Measurements from ENCODE around the gene SELL. TPM values are rescaled to one million over a fixed set of nuclear protein-coding genes. Genes with fewer than 3 reads are reported as not detected.
A peak's percentile ranks its signal among the peaks of the same experiment; 100 is the strongest.
"Not testable (repeated sequence)": the region's sequence is repeated elsewhere in the genome, so short reads cannot be mapped to it uniquely, and the experiment has no call there.

SELL gene
- total RNA-seq, 2 experiments from 2014 or later = 103 to 110 TPM

- intact Hi-C loops (cut with micrococcal nuclease) = loop anchor here (1.0 kb wide), 2 partner anchors 13 to 25 kb away; no protein-coding TSS in a partner anchor
- CTCF ChIA-PET, H3K9me3 Mint-ChIP-seq, H3K27me3 Mint-ChIP-seq, DNase-seq, POLR2A ChIA-PET, H3K36me3 Mint-ChIP-seq: not testable (repeated sequence)
- peak overlapping the region; percentile 92 for H3K27ac Mint-ChIP-seq
- H3K4me1 Mint-ChIP-seq (ENCODE audit: low read depth) = peaks cover 51% of the 10 kb centered on the region
- H3K4me3 Mint-ChIP-seq = peak overlapping the region; percentile 56
These were observed 44.2 kb downstream of the SELL start for GRCh38 chr1:169667227-169667639.

- H3K27ac Mint-ChIP-seq; CTCF ChIA-PET; POLR2A ChIA-PET; H3K36me3 Mint-ChIP-seq; H3K27me3 Mint-ChIP-seq; intact Hi-C loops (cut with micrococcal nuclease); H3K9me3 Mint-ChIP-seq; DNase-seq: not testable (repeated sequence)
- peak overlapping the region; percentile 28 for H3K4me3 Mint-ChIP-seq
- peaks cover 52% of the 10 kb centered on the region for H3K4me1 Mint-ChIP-seq (ENCODE audit: low read depth)
These were observed 48.7 kb downstream of the SELL start for GRCh38 chr1:169662680-169663079.

DNA sequence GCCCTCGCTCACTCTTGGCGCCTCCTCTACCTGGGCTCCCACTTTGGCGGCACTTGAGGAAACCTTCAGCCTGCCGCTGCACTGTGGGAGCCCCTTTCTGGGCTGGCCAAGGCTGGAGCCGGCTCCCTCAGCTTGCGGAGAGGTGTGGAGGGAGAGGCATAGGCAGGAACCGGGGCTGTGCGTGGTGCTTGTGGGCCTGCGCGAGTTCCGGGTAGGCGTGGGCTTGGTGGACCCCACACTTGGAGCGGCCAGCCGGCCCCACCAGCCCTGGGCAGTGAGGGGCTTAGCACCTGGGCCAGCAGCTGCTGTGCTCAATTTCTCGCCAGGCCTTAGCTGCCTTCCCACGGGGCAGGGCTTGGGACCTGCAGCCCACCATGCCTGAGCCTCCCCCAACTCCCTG lies 50.4 kb downstream of the SELL start:
- H3K4me1 Mint-ChIP-seq (ENCODE audit: low read depth) = peaks cover 56% of the 10 kb centered on the region
- CTCF ChIA-PET; H3K27me3 Mint-ChIP-seq; H3K9me3 Mint-ChIP-seq; intact Hi-C loops (cut with micrococcal nuclease); H3K36me3 Mint-ChIP-seq; H3K27ac Mint-ChIP-seq; H3K4me3 Mint-ChIP-seq; POLR2A ChIA-PET; DNase-seq: not testable (repeated sequence)

GRCh38 chr1:169658777-169659176 lies 52.6 kb downstream of the SELL start:
- CTCF ChIA-PET = interaction anchor here (3.0 kb wide), 1 partner anchor 57 kb away, joined by 12 read pairs; no protein-coding TSS in a partner anchor
- POLR2A ChIA-PET, H3K36me3 Mint-ChIP-seq, H3K27me3 Mint-ChIP-seq, H3K9me3 Mint-ChIP-seq, DNase-seq, H3K4me3 Mint-ChIP-seq: not testable (repeated sequence)
- intact Hi-C loops (cut with micrococcal nuclease) = loop anchor here (5.0 kb wide), 1 partner anchor 49 kb away; no protein-coding TSS in a partner anchor
- H3K4me1 Mint-ChIP-seq (ENCODE audit: low read depth) = peaks cover 72% of the 10 kb centered on the region
- H3K27ac Mint-ChIP-seq = peak overlapping the region; percentile 9

GRCh38 chr1:169653873-169654272 lies 57.5 kb downstream of the SELL start:
- Mint-ChIP-seq H3K27ac (no peak overlapping the region), H3K4me1 (ENCODE audit: low read depth) (peaks cover 66% of the 10 kb centered on the region), H3K36me3 (peaks cover under 1% of the 10 kb centered on the region), H3K27me3 (no peaks in the 10 kb centered on the region), H3K4me3 (no peak overlapping the region), H3K9me3 (no peaks in the 10 kb centered on the region)
- DNase-seq = no peak
- ChIA-PET POLR2A (no interaction called here), CTCF (no interaction called here)
- intact Hi-C loops (cut with micrococcal nuclease) = no loop called here

DNA sequence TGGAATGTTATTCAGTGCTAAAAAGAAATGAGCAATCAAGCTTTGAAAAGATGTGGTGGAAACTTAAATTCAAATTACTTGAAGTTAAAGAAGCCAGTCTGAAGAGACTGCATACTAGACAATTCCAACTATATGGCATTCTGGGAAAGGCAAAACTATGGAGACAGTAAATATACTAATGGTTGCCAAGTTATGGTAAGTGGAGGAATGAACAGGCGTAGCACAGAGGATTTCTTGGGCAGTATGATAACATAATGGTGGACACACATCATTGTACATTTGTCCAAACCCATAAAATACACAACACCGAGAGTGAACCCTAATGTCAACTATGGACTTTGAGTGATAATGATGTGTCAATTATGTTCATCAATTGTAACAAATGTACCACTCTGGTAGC lies 60.4 kb downstream of the SELL start:
- Mint-ChIP-seq H3K27me3 (no peaks in the 10 kb centered on the region), H3K4me1 (ENCODE audit: low read depth) (peaks cover 55% of the 10 kb centered on the region), H3K9me3 (no peaks in the 10 kb centered on the region), H3K36me3 (peaks cover 1% of the 10 kb centered on the region), H3K27ac (no peak overlapping the region), H3K4me3 (no peak overlapping the region)
- POLR2A ChIA-PET = no interaction called here
- DNase-seq = no peak
- intact Hi-C loops (cut with micrococcal nuclease) = no loop called here
- CTCF ChIA-PET = interaction anchor here (1.7 kb wide), 1 partner anchor 61 kb away, joined by 6 read pairs; no protein-coding TSS in a partner anchor

GRCh38 chr1:169650551-169650950 lies 60.9 kb downstream of the SELL start:
- intact Hi-C loops (cut with micrococcal nuclease) = no loop called here
- H3K27me3 Mint-ChIP-seq = no peaks in the 10 kb centered on the region
- no peak overlapping the region for H3K27ac Mint-ChIP-seq
- ChIA-PET POLR2A (no interaction called here), CTCF (interaction anchor here (1.7 kb wide), 1 partner anchor 61 kb away, joined by 6 read pairs; no protein-coding TSS in a partner anchor)
- H3K9me3 Mint-ChIP-seq = no peaks in the 10 kb centered on the region
- H3K4me1 Mint-ChIP-seq (ENCODE audit: low read depth) = peaks cover 50% of the 10 kb centered on the region
- H3K36me3 Mint-ChIP-seq = peaks cover 1% of the 10 kb centered on the region
- no peak overlapping the region for H3K4me3 Mint-ChIP-seq
- DNase-seq = no peak

- Mint-ChIP-seq H3K27me3 (no peaks in the 10 kb centered on the region), H3K27ac (peak overlapping the region; percentile 84), H3K4me1 (ENCODE audit: low read depth) (peaks cover 42% of the 10 kb centered on the region), H3K4me3 (no peak overlapping the region), H3K36me3 (peaks cover 1% of the 10 kb centered on the region), H3K9me3 (no peaks in the 10 kb centered on the region)
- DNase-seq = no peak
- ChIA-PET CTCF (no interaction called here), POLR2A (no interaction called here)
- intact Hi-C loops (cut with micrococcal nuclease) = no loop called here
These were observed 62.7 kb downstream of the SELL start for GRCh38 chr1:169648709-169649108.

- H3K4me1 Mint-ChIP-seq (ENCODE audit: low read depth) = peaks cover 39% of the 10 kb centered on the region
- CTCF ChIA-PET = no interaction called here
- H3K27me3 Mint-ChIP-seq = no peaks in the 10 kb centered on the region
- H3K9me3 Mint-ChIP-seq = no peaks in the 10 kb centered on the region
- peak overlapping the region; percentile 5 for H3K4me3 Mint-ChIP-seq
- POLR2A ChIA-PET = no interaction called here
- intact Hi-C loops (cut with micrococcal nuclease) = no loop called here
- peaks cover 3% of the 10 kb centered on the region for H3K36me3 Mint-ChIP-seq
- DNase-seq = no peak
- peak overlapping the region; percentile 84 for H3K27ac Mint-ChIP-seq
These were observed 63.2 kb downstream of the SELL start for GRCh38 chr1:169648187-169648586.

GRCh38 chr1:169647512-169647911 lies 63.9 kb downstream of the SELL start:
- CTCF ChIA-PET = interaction anchor here (0.8 kb wide), 1 partner anchor 46 kb away, joined by 3 read pairs; no protein-coding TSS in a partner anchor
- DNase-seq = no peak
- intact Hi-C loops (cut with micrococcal nuclease) = no loop called here
- Mint-ChIP-seq H3K27me3 (no peaks in the 10 kb centered on the region), H3K36me3 (peaks cover 3% of the 10 kb centered on the region), H3K9me3 (no peaks in the 10 kb centered on the region), H3K4me1 (ENCODE audit: low read depth) (peaks cover 39% of the 10 kb centered on the region), H3K4me3 (no peak overlapping the region), H3K27ac (peak overlapping the region; percentile 84)
- POLR2A ChIA-PET = no interaction called here

GRCh38 chr1:169644297-169644696 lies 67.1 kb downstream of the SELL start:
- Mint-ChIP-seq H3K27ac (no peak overlapping the region), H3K36me3 (peaks cover 3% of the 10 kb centered on the region), H3K27me3 (no peaks in the 10 kb centered on the region), H3K4me3 (no peak overlapping the region), H3K9me3 (no peaks in the 10 kb centered on the region), H3K4me1 (ENCODE audit: low read depth) (peaks cover 29% of the 10 kb centered on the region)
- ChIA-PET CTCF (interaction anchor here (1.2 kb wide), 1 partner anchor 83 kb away, joined by 4 read pairs; no protein-coding TSS in a partner anchor), POLR2A (no interaction called here)
- no peak for DNase-seq
- intact Hi-C loops (cut with micrococcal nuclease) = no loop called here
